Caco-2 (cell line): Measurements from ENCODE around the gene CISH. TPM values are rescaled to one million over a fixed set of nuclear protein-coding genes. Genes with fewer than 3 reads are reported as not detected.

Source experiments
- BruUV-seq: library from RNA; stranded (reverse); fragments of 400-500 nt; replicated peaks from 2 replicates; lab custom pipeline; 2021; lab: Mats Ljungman, UMichigan
- CTCF ChIA-PET: fragments of 300-600 bp; sonication (Branson Sonifier 250); formaldehyde crosslinking; loops from one replicate; lab custom pipeline; 2022; ENCODE audit warnings: antibody characterized with exemption; lab: Charles Lee
- POLR2A ChIA-PET: fragments of 300-600 bp; sonication (Branson Sonifier 250); formaldehyde crosslinking; loops from one replicate; lab custom pipeline; 2022; ENCODE audit warnings: antibody characterized with exemption; lab: Charles Lee
- DNase-seq, 2 experiments: peaks; one replicate each; pipeline versions ENCODE4 v3.0.0 to v3.0.0-alpha.2; 2020 to 2022
- H3K27me3 ChIP-seq: replicated peaks from 2 replicates; pipeline ENCODE4 v1.6.0; 2011; ENCODE audit warnings: low read length; ENCODE audit not compliant: control insufficient read depth, insufficient read depth
- H3K36me3 ChIP-seq: 2 replicates; pipeline ENCODE4 v1.5.1; 2011; ENCODE audit warnings: low read length; ENCODE audit not compliant: control insufficient read depth, insufficient read depth
- H3K4me1 ChIP-seq: fragments of 250-450 bp; sonication (Bioruptor Pico); 2 replicates; pipeline ENCODE4 v1.5.1; 2020; ENCODE audit warnings: mild to moderate bottlenecking
- H3K4me3 ChIP-seq: 2 replicates; pipeline ENCODE4 v1.5.1; 2011; ENCODE audit warnings: low read depth, mild to moderate bottlenecking, control low read depth, low read length
- H3K9me3 ChIP-seq: fragments of 250-450 bp; sonication (Bioruptor Pico); 2 replicates; pipeline ENCODE4 v1.5.1; 2020; ENCODE audit warnings: mild to moderate bottlenecking, moderate library complexity
- H3K27ac Mint-ChIP-seq: one replicate; pipeline ENCODE4 v1.8.0; 2022; ENCODE audit warnings: mixed read lengths; ENCODE audit not compliant: unreplicated experiment
- H3K27me3 Mint-ChIP-seq: one replicate; pipeline ENCODE4 v1.8.0; 2022; ENCODE audit warnings: mixed read lengths; ENCODE audit not compliant: insufficient read depth, unreplicated experiment
- H3K36me3 Mint-ChIP-seq: one replicate; pipeline ENCODE4 v1.8.0; 2022; ENCODE audit warnings: mild to moderate bottlenecking, mixed read lengths; ENCODE audit not compliant: insufficient read depth, unreplicated experiment
- H3K4me1 Mint-ChIP-seq: one replicate; pipeline ENCODE4 v1.8.0; 2022; ENCODE audit warnings: low read depth, mixed read lengths; ENCODE audit not compliant: unreplicated experiment
- H3K4me3 Mint-ChIP-seq: one replicate; pipeline ENCODE4 v1.8.0; 2022; ENCODE audit warnings: mild to moderate bottlenecking, moderate library complexity, mixed read lengths; ENCODE audit not compliant: unreplicated experiment
- H3K9me3 Mint-ChIP-seq: one replicate; pipeline ENCODE4 v1.8.0; 2022; ENCODE audit warnings: mixed read lengths; ENCODE audit not compliant: unreplicated experiment
- CTCF ChIP-seq, 2 experiments: fragments of 200-600 bp in 1 of 2; IDR thresholded peaks; 1 replicate in 1 of 2; 2 replicates in 1 of 2; pipeline versions ENCODE4 v1.5.1 to v1.8.0; 2011 to 2022; ENCODE audit warnings: antibody characterized with exemption in 1 of 2, control low read depth in 1 of 2, inconsistent platforms in 1 of 2, low read depth in 1 of 2, low read length in 1 of 2, mild to moderate bottlenecking in 1 of 2, moderate library complexity in 1 of 2; ENCODE audit not compliant: insufficient read depth in 1 of 2, severe bottlenecking in 1 of 2, unreplicated experiment in 1 of 2
- intact Hi-C: fragments of 100-400 bp; cut with micrococcal nuclease; formaldehyde crosslinking; loops from one replicate; pipeline ENCODE4 v1.10.0; 2022; ENCODE audit not compliant: unreplicated experiment
- total RNA-seq: library from RNA; stranded (reverse); gene quantifications from 2 replicates; pipeline ENCODE4 v1.2.3, GENCODE V29; 2022

CISH gene
- total RNA-seq, 1 experiment from 2014 or later = 2.9 TPM

- Histone ChIP-seq H3K4me3 (no peak overlapping the region), H3K27me3 (no peaks in the 10 kb centered on the region), H3K36me3 (no peaks in the 10 kb centered on the region; the same call in 1 of the 2 replicates), H3K4me1 (peaks cover 12% of the 10 kb centered on the region), H3K9me3 (no peaks in the 10 kb centered on the region)
- H3K36me3 Mint-ChIP-seq = peaks cover 14% of the 10 kb centered on the region
- TF ChIP-seq CTCF (IDR thresholded peaks at IDR 0.05; ENCODE audit: insufficient read depth in 1 of 2, low read depth in 1 of 2, low read length in 1 of 2, severe bottlenecking in 1 of 2, unreplicated experiment in 1 of 2) = no peak
- H3K27ac Mint-ChIP-seq = no peak overlapping the region
- CTCF ChIA-PET = interaction anchor here (0.6 to 1.3 kb wide), 3 partner anchors 9 to 427 kb away, joined by 3 to 6 read pairs (median 3); no protein-coding TSS in a partner anchor
- peaks cover 17% of the 10 kb centered on the region for H3K4me1 Mint-ChIP-seq
- no peak for DNase-seq
- H3K4me3 Mint-ChIP-seq = no peak overlapping the region
- H3K9me3 Mint-ChIP-seq = no peaks in the 10 kb centered on the region
- BruUV-seq = no TSS peak
- intact Hi-C loops = no loop called here
- POLR2A ChIA-PET = interaction anchor here (1.0 kb wide), 1 partner anchor 57 kb away, joined by 3 read pairs; the partner anchor contains the start of gene HEMK1
- H3K27me3 Mint-ChIP-seq = no peaks in the 10 kb centered on the region
Observed at GRCh38 chr3:50625231-50626182, 13.9 kb upstream of the CISH start.

- intact Hi-C loops = no loop called here
- peaks cover 12% of the 10 kb centered on the region for H3K4me1 ChIP-seq
- DNase-seq = peak; percentile 25 to 65
- Mint-ChIP-seq H3K4me3 (no peak overlapping the region), H3K27ac (no peak overlapping the region), H3K4me1 (peaks cover 17% of the 10 kb centered on the region), H3K9me3 (no peaks in the 10 kb centered on the region), H3K36me3 (peaks cover 18% of the 10 kb centered on the region), H3K27me3 (no peaks in the 10 kb centered on the region)
- ChIA-PET CTCF (interaction anchor here (1.3 kb wide), 1 partner anchor 8 kb away, joined by 6 read pairs; no protein-coding TSS in a partner anchor), POLR2A (interaction anchor here (1.0 kb wide), 1 partner anchor 56 kb away, joined by 3 read pairs; the partner anchor contains the start of gene HEMK1)
- no peaks in the 10 kb centered on the region for H3K27me3 ChIP-seq
- no peak overlapping the region for H3K4me3 ChIP-seq
- no TSS peak for BruUV-seq
- no peak for TF ChIP-seq CTCF (IDR thresholded peaks at IDR 0.05; ENCODE audit: insufficient read depth in 1 of 2, low read depth in 1 of 2, low read length in 1 of 2, severe bottlenecking in 1 of 2, unreplicated experiment in 1 of 2)
- H3K36me3 ChIP-seq = no peaks in the 10 kb centered on the region; the same call in 1 of the 2 replicates
- no peaks in the 10 kb centered on the region for H3K9me3 ChIP-seq
Observed at GRCh38 chr3:50624634-50625033, 13.1 kb upstream of the CISH start.

GRCh38 chr3:50623840-50624474 lies 12.4 kb upstream of the CISH start:
- Mint-ChIP-seq H3K27ac (peak overlapping the region; percentile 2), H3K4me1 (peaks cover 17% of the 10 kb centered on the region), H3K4me3 (no peak overlapping the region), H3K9me3 (no peaks in the 10 kb centered on the region), H3K36me3 (peaks cover 17% of the 10 kb centered on the region), H3K27me3 (no peaks in the 10 kb centered on the region)
- no TSS peak for BruUV-seq
- intact Hi-C loops = no loop called here
- Histone ChIP-seq H3K27me3 (no peaks in the 10 kb centered on the region), H3K9me3 (no peaks in the 10 kb centered on the region), H3K36me3 (no peaks in the 10 kb centered on the region; the same call in 1 of the 2 replicates), H3K4me1 (peaks cover 12% of the 10 kb centered on the region), H3K4me3 (no peak overlapping the region)
- ChIA-PET POLR2A (interaction anchor here (0.7 to 1.0 kb wide), 2 partner anchors 55 to 181 kb away, joined by 3 read pairs; partner anchors contain the start of gene HEMK1), CTCF (interaction anchor here (1.3 kb wide), 1 partner anchor 8 kb away, joined by 6 read pairs; no protein-coding TSS in a partner anchor)
- no peak for DNase-seq
- TF ChIP-seq CTCF (IDR thresholded peaks at IDR 0.05; ENCODE audit: insufficient read depth in 1 of 2, low read depth in 1 of 2, low read length in 1 of 2, severe bottlenecking in 1 of 2, unreplicated experiment in 1 of 2) = no peak
